ENCODE measurements around the gene CCDC40.

CCDC40 gene

DNA sequence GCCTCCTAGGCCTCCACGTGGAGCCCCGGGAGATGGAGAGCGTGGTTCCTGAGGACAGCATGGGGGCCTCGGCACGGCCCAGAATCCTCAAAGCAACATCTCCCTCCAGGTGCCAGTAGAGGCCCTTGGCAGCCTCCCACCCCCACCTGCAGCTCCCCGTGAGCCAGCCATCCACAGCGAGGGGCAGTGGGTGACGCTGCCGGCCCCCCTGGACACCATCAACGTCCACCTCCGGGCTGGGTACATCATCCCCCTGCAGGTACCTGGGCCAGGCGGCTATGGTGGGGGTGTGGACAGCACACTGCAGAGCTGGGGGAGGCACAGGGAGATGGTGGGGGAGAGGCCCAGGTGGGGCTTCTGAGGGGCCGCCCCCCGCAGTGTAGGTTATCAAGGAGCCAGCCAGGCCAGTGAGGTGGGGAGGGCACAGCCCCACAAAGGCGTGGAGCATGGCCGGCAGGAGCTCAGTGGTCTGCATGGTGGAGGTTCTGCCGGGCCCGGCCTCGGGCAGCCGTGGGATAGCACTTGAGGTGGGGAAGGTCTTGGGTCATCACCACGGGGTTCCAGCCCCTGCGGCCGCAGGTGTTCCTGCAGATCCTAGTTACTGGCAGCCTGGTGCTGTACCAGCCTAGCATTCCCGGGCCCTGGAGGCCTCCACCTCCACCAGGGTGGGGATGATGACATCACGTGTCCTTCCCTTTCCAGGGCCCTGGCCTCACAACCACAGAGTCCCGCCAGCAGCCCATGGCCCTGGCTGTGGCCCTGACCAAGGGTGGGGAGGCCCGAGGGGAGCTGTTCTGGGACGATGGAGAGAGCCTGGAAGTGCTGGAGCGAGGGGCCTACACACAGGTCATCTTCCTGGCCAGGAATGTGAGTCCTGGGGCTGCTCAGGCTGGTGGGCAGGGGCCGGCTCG lies 81.3 kb downstream of the CCDC40 start:
- no peak for DNase-seq

DNA sequence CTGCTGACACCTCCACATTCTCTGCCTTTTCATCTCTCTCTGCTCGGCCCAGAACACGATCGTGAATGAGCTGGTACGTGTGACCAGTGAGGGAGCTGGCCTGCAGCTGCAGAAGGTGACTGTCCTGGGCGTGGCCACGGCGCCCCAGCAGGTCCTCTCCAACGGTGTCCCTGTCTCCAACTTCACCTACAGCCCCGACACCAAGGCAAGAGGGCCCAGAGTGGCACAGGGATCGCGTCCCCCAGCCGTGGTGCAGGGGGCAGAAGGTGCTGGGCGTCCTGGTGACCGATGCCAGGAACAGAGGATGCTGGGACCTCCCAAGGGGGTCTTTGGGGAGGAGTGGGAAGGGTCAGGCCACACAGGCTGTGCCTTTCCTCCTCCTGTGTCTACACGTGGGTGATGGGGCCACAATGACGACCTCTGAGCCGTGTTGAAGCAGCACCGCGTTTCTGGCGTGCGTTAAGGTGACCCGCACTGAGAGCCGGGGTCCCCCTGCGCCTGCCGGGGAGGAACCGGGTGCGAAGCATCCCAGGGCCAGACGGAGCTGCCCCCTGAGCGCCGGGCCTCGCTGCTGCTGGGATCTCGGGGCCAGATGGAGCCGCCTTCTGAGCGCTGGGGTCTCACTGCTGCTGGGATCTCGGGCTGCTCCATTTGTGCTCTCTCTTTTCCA lies 82.3 kb downstream of the CCDC40 start:
- DNase-seq, result no peak

DNA sequence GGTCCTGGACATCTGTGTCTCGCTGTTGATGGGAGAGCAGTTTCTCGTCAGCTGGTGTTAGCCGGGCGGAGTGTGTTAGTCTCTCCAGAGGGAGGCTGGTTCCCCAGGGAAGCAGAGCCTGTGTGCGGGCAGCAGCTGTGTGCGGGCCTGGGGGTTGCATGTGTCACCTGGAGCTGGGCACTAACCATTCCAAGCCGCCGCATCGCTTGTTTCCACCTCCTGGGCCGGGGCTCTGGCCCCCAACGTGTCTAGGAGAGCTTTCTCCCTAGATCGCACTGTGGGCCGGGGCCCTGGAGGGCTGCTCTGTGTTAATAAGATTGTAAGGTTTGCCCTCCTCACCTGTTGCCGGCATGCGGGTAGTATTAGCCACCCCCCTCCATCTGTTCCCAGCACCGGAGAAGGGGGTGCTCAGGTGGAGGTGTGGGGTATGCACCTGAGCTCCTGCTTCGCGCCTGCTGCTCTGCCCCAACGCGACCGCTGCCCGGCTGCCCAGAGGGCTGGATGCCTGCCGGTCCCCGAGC lies 82.9 kb downstream of the CCDC40 start:
- DNase-seq, result no peak

DNA sequence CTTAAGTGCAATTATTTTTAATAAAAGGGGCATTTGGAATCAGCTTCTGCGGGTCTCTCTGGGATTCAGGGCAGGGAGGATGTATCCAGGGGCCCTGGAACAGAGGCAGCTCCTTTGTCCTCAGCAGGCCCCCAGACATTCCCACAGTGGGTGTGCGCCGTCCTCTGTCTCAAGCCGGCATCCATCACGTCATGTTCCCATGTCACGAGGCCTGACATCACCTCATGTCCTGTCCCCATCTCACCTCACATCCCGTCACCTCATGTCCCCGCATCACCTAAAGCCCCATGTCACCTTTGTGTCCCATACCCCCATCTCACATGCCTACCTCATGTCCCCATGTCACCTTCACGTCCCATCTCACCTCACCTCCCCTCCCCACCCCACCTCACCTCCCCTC lies 83.4 kb downstream of the CCDC40 start:
- DNase-seq, result no peak

DNA sequence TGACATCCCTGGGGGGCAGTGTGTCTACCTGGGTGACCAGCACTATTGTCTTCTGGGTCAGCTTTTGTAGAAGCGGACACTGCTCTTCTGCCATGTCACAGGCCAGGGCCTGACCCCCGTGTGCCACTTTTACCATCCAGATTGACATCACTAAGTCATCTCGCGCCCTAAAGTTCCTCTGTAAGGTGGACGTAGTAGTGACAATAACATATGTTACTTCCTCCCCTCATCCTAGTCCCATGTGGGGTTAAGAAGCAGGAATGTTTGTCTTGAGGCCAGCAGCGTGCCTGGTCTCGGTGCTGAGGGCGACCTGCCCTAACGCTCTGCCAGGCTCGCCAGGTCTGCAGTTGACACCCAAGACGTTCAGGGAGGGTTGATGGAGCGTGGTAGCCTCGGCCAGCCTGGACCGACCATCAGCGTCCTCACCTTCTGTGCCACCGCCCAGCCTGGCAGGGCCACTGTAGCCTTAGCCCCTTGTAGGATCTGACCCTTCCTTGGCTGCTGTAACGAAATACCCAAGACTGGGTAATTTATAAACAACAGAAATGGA lies 85.7 kb downstream of the CCDC40 start:
- DNase-seq, result no peak

DNA sequence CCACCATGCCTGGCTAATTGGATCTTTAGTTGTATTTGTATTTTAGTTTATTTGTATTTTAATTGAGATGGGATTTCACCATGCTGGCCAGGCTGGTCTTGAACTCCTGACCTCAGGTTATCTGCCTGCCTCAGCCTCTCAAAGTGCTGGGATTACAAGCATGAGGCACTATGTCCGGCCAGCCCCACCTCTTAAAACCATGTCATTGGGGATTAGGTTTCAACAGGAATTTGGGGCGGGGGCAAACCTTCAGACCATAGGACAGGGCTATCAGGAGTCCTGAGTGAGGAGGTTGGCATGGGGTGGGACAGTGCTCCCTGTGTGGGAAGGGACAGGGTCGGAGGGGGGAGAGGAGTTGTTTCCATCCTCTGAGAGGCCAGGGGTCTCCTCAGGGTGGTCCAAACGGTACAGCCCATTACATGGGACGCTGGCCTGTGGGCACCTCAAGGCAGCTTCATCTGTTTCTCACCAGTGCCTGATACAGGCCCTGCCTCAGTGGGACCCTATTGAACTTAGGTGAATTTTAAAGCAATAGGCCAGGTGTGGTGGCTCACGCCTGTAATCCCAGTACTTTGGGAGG lies 86.6 kb downstream of the CCDC40 start:
- no peak for DNase-seq

DNA sequence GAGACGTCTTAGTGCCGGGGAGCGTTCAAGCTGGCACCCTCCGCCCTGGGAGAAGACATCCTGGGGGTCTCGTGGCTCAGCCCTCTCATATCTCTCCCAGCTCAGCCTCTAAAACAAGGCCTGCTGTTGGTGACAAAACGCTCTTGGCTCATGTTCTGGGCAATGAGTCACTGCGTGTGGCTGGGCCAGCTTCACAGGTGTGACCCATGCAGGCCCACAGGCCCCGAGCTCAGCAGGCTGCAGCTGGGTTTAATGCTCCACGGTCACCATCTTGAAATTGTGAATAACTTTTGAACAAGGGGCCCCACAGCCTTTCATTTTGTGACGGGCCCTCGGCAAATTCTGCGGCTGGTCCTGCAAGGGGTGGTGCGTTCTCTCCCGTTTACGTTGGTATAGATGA lies 87.3 kb downstream of the CCDC40 start:
- no peak for DNase-seq

DNA sequence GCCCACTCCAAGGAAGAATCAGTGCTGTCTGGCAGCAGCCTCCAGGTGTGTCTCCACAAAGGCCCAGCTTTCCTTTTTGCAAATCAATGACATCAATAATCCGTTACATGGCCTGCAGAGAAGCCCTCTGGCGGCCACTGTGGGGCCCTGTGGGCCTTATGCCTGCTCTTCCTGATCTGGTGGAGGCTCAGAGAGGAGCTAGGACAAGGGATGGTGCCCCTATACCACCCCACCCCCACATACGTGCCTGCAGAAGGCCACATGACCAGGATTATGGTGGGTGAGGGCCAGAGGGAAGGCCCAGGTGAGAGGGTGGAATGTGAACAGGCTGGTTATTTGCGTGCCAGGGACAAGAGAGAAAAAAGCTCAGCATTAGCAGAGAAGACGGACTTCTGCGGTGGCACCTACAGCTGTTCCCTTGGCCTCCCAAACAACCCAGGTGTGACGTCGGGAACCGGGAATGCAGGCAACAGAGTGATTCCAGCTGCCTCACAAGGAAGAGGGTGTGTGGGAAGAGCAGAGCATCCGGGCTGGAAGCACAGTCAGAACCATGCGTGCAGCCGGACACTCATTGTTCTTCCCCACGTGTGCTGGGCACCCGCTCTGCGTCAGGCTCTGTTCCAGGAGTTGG lies 88.0 kb downstream of the CCDC40 start:
- DNase-seq, result no peak

DNA sequence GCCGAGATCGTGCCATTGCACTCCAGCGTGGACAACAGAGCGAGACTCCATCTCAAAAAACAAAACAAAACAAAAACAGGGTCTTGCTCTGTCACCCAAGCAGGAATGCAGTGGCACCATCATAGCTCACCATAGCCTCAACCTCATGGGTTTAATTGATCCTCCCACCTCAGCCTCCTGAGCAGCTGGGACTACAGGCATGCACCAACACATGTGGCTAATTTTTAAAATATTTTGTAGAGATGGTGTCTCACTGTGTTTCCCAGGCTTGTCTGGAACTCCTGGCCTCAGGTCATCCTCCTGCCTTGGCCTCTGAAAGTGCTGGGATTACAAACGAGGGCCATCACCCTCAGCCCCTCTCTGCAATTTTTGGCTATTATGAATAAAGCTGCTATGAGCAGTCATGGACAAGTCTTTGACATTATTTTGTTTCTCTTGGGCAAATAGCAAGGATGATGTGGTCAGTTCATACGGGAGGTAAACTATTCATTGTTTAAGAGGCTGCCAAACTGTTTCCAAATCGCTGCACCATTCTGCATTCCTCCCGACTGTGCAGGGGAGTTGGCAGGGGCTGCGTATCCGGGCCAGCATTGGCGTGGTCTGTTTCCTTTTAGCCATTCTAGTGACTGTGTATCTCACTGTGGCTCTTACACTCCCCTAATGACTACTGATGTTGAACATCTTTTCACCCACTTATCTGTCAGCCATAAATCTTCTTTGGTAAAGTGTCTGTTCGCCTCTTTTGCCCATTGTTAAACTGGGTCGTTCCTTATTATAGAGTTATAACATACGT lies 89.4 kb downstream of the CCDC40 start:
- DNase-seq, result no peak

DNA sequence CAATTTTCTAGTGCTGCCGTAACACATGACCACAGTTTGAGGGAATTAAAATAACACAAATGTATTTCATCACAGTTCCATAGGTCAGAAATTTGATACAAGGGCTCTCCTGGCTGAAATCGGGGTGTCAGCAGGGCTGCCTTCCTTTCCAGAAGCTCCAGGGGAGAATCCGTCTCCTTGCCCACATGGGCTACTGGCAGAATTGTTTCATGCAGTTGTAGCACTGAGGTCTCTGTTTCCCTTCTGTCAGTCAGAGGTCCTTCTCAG lies 89.9 kb downstream of the CCDC40 start:
- no peak for DNase-seq

DNA sequence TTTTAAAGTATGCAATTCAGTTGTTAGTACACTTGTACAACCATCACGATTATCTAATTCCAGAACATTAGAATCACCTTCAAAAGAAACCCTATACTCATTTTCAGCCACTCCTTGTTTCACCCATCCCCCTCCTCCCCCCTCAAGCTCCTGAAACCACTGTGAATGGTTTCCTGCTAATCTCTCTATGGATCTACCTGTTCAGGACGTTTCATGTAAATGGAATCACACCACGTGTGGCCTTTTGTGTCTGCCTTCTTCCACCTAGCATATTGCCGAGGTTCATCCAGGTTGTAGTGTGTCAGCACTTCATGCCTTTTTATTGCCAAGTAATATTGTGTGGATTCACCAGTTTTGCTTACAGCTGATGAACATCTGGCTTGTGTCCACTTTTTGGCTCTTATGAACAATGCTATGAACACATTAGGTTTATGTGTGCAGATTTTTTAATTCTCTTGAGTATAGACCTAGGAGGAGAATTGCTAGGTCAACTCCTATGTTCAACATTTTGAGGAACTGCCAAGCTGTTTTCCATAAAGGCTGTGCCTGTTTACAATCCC lies 92.6 kb downstream of the CCDC40 start:
- no peak for DNase-seq

DNA sequence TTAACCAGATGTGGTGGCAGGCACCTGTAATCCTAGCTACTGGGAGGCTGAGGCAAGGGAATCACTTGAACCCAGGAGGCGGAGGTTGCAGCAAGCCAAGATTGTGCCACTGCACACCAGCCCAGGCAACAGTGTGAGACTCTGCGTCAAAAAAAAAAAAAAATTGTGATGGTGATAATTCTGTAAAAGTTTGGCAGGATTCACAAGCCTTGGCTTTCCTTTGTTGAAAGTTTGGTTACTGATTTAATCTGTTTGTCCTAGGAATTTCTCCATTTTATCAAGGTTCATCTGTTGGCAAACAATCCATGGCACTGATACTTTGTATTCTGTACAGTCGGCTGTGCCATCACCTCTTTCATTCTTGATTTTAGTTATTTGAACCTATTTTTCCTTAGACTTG lies 94.5 kb downstream of the CCDC40 start:
- DNase-seq, result no peak

DNA sequence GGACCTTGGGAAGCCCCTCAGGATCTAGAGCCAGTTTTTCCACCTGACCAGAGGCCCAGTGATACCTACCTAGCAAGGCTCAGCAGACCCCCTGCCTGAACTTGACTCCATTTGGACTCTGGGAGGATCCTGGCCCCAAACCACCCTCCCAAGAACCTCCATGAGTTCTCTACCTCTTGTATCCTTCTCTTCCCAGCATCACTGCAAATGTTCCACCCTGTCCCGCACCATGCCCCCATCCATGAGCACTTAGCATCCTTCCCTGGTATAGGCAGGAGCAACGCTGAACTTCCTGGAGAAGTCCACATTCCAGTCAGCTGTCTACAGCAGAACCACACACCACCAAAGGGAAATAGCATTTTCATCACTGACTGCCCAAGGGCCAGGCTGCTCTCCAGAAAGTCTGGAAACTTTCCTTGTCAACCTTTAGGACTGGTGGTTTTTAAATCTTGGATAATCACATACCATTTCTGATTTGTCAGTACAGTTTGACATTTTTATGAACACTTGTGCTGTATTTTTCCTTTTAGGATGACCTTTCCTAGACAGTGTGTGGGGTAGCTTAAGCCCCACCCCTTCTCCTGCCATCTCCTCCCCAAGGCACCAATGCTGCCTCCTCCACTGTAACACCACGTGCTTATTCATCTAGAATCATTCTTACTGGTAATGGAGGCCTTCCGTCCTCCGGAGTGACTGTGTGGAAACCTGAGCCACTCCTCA lies 96.6 kb downstream of the CCDC40 start:
- DNase-seq, result no peak

DNA sequence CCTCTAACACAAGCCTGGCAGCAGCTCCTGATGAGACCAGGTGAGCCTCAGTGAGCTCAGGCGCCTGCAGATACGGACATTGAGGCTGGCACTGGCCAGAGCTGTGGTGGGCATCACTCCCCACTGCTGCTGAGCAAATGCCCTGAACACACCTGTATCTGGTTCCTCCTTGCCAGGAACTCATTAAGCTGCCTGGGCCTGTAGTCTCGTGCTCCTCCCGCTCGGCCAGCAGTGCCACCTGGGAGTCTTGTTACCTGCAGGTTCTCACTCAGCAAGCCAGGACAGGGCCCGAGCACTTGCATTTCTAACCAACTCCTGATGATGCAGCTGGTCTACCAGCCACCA lies 97.2 kb downstream of the CCDC40 start:
- no peak for DNase-seq

DNA sequence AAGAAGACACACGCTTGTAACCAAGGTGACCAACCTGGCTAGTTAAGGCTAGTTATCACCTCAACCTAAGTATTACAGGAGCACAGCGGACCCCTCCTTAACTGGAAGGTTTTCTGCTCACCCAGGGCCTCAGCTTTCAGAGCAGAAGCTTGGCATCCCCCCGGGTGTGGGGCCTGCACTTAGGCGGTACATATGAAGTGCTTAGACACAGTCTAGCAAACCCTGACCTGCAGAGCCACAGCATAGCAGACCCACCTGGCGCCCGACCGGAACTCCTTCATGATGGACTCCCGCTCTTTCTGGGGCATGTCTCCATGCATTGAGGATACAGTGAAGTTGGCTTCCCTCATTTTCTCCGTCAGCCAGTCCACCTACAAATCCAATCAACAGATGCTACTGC lies 100.7 kb downstream of the CCDC40 start:
- no peak for DNase-seq

DNA sequence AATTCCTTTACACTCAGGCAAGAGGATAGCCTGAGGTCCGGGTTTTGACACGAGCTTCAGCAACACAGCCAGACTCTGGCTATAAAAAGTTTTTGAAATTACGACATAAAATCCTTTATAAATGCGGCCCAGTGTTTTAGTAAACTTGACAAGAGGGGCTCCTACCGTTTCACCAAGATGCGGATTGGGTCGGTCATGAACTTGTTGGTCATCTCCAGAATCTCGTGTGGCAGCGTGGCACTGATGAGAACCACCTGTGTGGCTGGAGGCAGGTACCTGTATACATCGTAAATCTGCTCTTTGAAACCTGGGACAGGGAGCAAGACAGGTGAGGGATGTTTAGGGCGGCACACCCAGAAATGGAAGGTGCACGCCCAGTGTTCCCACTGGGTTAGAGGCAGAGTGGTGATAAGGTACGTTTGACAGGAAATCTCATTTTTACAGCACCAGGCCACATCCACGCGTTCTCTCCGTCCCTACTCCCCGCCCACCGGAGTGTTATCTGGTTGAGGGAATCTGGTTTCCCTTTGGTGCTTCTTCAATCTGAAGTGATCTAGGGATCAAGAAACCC lies 102.5 kb downstream of the CCDC40 start:
- no peak for DNase-seq

DNA sequence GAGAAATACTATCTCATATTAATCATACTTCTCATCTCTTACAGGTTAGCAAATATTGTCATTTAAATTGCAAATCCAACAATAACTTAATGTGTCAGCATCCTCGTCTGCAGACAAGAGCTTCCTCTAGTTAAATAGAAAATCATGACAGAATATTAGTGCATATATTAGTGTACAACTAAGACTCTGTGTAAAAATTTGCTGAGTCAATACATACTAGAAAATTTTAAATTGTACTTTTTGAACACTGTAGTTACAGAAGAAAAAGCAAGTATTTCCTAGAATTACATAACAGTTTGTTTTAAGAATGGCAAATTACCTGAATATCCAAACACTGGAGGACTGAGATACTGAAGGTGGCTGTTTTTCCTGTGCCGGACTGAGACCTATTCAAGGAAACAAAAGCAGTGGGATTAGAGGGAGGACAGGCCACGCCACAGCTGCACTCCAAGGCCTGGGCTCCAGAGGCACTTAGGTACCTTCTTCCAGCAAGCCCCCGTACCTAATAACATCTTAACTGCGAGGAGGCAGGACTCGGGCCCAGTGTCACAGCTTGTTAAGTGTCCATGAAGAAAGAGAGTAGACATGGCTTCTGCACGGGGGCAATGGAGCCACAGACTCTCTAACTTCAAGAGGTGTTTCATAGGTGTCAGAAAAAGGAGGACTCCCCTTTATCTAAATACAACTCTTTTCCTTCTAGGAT lies 105.2 kb downstream of the CCDC40 start:
- DNase-seq, result no peak

DNA sequence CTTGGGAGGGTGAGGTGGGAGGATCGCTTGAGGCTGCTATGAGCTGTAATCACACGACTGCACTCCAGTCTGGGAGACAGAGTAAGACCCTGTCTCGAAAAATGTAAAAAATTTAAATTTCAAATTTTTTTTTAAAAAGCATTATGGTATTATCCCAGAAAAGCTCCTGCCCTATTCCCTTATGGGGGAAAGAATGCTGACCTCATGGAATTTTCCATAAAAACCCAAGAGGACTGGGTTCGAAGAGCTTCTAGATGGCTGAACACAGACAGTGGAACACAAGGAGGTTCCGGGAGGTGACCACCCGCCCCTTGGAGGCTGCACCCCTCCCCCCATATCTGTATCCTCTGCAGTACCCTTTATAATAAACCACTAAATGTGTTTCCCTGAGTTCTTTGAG lies 106.5 kb downstream of the CCDC40 start:
- no peak for DNase-seq

DNA sequence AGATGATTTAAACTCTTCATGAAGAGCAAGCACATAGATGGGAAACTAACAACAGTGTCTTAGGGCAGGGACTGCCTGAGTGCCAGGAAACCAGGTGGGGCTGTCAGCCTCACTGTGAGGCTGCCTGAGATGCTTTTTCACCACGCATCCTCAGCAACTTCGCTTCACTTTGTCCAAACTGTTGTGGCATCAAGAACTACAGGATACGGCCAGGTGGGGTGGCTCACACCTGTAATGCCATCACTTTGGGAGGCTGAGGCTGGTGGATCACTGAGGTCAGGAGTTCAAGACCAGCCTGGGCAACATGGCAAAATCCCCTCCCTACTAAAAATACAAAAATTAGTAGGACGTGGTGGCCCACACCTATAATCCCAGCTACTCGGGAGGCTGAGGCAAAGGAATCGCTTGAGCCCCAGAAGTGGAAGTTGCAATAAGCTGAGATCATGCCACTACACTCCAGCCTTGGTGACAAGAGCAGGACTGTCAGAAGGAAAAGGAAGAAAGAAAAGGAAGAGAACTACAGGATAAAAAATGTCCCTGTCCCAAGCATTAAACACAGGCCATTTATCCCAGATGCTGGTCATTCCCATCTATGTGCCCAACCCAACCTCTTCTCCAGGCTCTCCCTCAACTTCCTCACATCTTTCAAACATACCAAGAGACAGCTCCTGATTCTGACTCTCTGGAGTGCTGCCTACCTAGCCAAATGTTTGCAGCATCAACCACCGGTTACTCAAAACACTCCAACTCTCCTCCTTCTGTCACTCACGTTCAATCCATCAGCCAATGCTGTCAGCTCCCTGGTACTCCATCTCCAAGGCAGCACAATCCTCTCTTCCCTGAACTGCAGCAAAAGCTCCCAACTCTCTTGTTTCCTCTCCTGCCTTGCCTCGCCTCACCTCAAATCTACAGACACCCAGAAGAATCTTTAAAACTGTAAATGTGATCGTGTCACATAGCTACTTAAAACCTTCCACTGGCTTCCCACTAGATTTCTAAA lies 108.9 kb downstream of the CCDC40 start:
- DNase-seq, result no peak

Data from stimulated activated naive CD4-positive, alpha-beta T cell treated with Interleukin-2 at 50 U/mL for 16 hours (primary cell).